ENCODE measurements around the gene APOA5. TPM values are rescaled to one million over a fixed set of nuclear protein-coding genes. Genes with fewer than 3 reads are reported as not detected.
A peak's percentile ranks its signal among the peaks of the same experiment; 100 is the strongest.
"Not testable (repeated sequence)": the region's sequence is repeated elsewhere in the genome, so short reads cannot be mapped to it uniquely, and the experiment has no call there.

APOA5 gene
- total RNA-seq, 1 donor from 2014 or later: not detected

DNA sequence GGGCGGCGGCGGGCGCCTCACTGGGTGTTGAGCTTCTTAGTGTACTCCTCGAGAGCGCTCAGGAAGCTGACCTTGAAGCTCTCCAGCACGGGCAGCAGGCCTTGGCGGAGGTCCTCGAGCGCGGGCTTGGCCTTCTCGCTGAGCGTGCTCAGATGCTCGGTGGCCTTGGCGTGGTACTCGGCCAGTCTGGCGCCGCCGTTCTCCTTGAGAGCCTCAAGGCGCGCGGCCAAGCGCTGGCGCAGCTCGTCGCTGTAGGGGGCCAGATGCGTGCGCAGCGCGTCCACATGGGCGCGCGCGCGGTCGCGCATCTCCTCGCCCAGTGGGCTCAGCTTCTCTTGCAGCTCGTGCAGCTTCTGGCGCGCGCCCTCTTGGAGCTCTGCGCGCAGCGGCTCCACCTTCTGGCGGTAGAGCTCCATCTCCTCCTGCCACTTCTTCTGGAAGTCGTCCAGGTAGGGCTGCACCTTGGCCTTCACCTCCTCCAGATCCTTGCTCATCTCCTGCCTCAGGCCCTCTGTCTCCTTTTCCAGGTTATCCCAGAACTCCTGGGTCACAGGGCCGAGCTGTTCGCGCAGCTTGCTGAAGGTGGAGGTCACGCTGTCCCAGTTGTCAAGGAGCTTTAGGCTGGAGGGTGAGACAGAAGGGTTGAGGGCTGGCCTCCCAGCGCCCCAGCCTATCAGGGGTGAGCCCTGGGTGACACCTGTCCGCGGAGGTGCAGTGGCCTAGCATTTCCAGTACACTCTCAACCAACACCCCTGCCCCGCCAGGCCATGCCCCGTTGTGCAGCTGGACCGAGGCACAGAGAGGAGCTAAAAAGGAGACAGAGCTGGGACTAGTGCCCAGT, 44.3 kb upstream of the APOA5 start:
- Histone ChIP-seq H3K4me2 (peak overlapping the region; percentile 79), H3K9me3 (ENCODE audit: low read depth) (no peaks in the 10 kb centered on the region), H3K36me3 (no peaks in the 10 kb centered on the region), H4K20me1 (ENCODE audit: low read depth) (no peaks in the 10 kb centered on the region), H2AFZ (replicated peaks) (peak overlapping the region; percentile 93), H3K4me3 (peak overlapping the region; percentile 46), H3K4me1 (peaks cover 14% of the 10 kb centered on the region), H3K79me2 (ENCODE audit: low read depth) (no peaks in the 10 kb centered on the region), H3F3A (ENCODE audit: low read depth) (peaks cover 6% of the 10 kb centered on the region), H3K27ac (no peak overlapping the region), H3K27me3 (peaks cover 19% of the 10 kb centered on the region), H3K9ac (no peak overlapping the region)
- Mint-ChIP-seq H3K36me3 (no peaks in the 10 kb centered on the region), H3K4me3 (peak overlapping the region; percentile 35), H3K27ac (no peak overlapping the region), H3K4me1 (peaks cover 41% of the 10 kb centered on the region), H3K27me3 (ENCODE audit: insufficient read depth, low read depth) (peaks cover 2% of the 10 kb centered on the region), H3K9me3 (peaks cover 5% of the 10 kb centered on the region)
- no peak for TF ChIP-seq EZH2 (IDR thresholded peaks at IDR 0.05)
- TF ChIP-seq, protein P1, sequence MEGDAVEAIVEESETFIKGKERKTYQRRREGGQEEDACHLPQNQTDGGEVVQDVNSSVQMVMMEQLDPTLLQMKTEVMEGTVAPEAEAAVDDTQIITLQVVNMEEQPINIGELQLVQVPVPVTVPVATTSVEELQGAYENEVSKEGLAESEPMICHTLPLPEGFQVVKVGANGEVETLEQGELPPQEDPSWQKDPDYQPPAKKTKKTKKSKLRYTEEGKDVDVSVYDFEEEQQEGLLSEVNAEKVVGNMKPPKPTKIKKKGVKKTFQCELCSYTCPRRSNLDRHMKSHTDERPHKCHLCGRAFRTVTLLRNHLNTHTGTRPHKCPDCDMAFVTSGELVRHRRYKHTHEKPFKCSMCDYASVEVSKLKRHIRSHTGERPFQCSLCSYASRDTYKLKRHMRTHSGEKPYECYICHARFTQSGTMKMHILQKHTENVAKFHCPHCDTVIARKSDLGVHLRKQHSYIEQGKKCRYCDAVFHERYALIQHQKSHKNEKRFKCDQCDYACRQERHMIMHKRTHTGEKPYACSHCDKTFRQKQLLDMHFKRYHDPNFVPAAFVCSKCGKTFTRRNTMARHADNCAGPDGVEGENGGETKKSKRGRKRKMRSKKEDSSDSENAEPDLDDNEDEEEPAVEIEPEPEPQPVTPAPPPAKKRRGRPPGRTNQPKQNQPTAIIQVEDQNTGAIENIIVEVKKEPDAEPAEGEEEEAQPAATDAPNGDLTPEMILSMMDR (IDR thresholded peaks at IDR 0.05): peak; percentile 67
- DNase-seq (ENCODE audit: low spot score): peak; percentile 96

DNA sequence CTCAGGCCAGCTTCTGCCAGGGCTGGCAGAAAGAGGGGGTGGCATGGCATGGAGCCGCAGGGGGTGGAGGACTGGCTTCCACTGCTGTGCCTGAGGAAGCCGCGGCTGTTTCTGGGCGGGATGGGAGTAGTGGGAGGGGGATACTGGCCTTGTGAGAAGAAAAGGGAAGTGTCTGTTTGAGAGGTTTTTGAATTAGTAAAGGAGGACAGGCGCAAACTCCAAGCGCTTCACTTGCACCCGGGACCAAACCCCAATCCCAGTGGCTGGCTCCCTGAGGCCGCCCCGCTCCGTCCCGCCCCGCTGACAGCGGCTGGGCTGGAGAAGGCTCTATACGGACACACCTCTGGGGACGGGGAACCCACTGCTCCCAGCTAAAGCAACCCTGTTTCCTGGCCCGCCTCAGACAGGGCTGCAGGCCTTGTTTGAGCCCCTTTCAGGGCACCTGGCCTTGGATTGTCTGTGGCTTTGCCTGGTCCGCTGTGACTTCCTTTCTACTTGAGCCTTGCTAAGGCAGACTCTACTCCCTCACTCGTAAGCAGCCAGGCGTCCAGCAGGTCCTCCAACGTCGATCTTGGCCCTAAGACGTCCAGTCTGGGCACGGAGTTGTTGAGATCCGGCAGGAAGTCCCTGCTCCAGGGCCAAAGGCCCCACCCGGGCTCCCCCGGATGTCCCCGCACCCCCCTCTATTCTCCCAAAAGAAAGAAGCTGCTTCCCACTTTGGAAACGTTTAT, 43.5 kb upstream of the APOA5 start:
- Mint-ChIP-seq H3K4me3 (peak overlapping the region; percentile 58), H3K9me3 (peaks cover 5% of the 10 kb centered on the region), H3K4me1 (peaks cover 36% of the 10 kb centered on the region), H3K36me3 (no peaks in the 10 kb centered on the region), H3K27ac (no peak overlapping the region), H3K27me3 (ENCODE audit: insufficient read depth, low read depth) (peaks cover 2% of the 10 kb centered on the region)
- Histone ChIP-seq H3K4me3 (peak overlapping the region; percentile 46), H4K20me1 (ENCODE audit: low read depth) (no peaks in the 10 kb centered on the region), H2AFZ (replicated peaks) (peak overlapping the region; percentile 93), H3K79me2 (ENCODE audit: low read depth) (no peaks in the 10 kb centered on the region), H3K27me3 (peaks cover 19% of the 10 kb centered on the region), H3K27ac (no peak overlapping the region), H3K4me2 (peak overlapping the region; percentile 79), H3F3A (ENCODE audit: low read depth) (peaks cover 6% of the 10 kb centered on the region), H3K9ac (no peak overlapping the region), H3K36me3 (no peaks in the 10 kb centered on the region), H3K4me1 (peaks cover 14% of the 10 kb centered on the region), H3K9me3 (ENCODE audit: low read depth) (no peaks in the 10 kb centered on the region)
- no peak for TF ChIP-seq EZH2phosphoT487 (IDR thresholded peaks at IDR 0.05)
- TF ChIP-seq, protein P1 (IDR thresholded peaks at IDR 0.05): no peak
- no peak for TF ChIP-seq EZH2 (IDR thresholded peaks at IDR 0.05)
- DNase-seq (ENCODE audit: low spot score): no peak

DNA sequence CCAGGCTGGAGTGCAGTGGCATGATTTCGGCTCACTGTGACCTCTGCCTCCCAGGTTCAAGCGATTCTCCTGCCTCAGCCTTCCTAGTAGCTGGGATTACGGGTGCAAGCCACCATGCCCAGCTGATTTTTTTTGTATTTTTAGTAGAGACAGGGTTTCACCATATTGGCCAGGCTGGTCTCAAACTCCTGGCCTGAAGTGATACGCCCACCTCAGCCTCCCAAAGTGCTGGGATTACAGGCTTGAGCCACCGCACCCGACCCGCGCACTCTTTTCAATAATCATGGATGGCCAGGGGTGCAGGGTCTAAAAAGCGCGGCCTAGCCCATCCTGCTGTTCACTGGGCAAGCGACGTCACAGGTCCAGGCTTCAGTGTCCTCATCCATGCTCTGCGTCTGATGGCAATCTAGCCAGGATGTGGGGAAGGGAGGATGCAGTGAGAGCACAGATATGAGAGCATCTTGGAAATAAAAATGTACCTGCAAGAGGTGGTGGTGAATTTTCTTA, 42.9 kb upstream of the APOA5 start:
- H3K27me3 Mint-ChIP-seq (ENCODE audit: insufficient read depth, low read depth); H3K27ac ChIP-seq; H4K20me1 ChIP-seq (ENCODE audit: low read depth); H2AFZ ChIP-seq (replicated peaks); DNase-seq (ENCODE audit: low spot score); H3K79me2 ChIP-seq (ENCODE audit: low read depth); H3K9me3 ChIP-seq (ENCODE audit: low read depth); H3K36me3 Mint-ChIP-seq; H3K4me2 ChIP-seq; H3K4me3 ChIP-seq; H3K36me3 ChIP-seq; H3K9me3 Mint-ChIP-seq; H3F3A ChIP-seq (ENCODE audit: low read depth); H3K27ac Mint-ChIP-seq; H3K9ac ChIP-seq: not testable (repeated sequence)
- H3K4me1 ChIP-seq: peaks cover 16% of the 10 kb centered on the region
- Mint-ChIP-seq H3K4me3 (peak overlapping the region; percentile 58), H3K4me1 (peaks cover 30% of the 10 kb centered on the region)
- H3K27me3 ChIP-seq: peaks cover 19% of the 10 kb centered on the region

All from neural progenitor cell (in vitro differentiated cells).